HG03060 (cell line): ENCODE measurements around the gene STBD1.
"Not testable (repeated sequence)": the region's sequence is repeated elsewhere in the genome, so short reads cannot be mapped to it uniquely, and the experiment has no call there.

Source experiments
- ATAC-seq: cut with Tn5 transposase; IDR thresholded peaks from one replicate; pipeline ENCODE4 v1.9.1; 2021; ENCODE audit warnings: low read depth, moderate number of reproducible peaks; ENCODE audit not compliant: unreplicated experiment

The STBD1 gene

DNA sequence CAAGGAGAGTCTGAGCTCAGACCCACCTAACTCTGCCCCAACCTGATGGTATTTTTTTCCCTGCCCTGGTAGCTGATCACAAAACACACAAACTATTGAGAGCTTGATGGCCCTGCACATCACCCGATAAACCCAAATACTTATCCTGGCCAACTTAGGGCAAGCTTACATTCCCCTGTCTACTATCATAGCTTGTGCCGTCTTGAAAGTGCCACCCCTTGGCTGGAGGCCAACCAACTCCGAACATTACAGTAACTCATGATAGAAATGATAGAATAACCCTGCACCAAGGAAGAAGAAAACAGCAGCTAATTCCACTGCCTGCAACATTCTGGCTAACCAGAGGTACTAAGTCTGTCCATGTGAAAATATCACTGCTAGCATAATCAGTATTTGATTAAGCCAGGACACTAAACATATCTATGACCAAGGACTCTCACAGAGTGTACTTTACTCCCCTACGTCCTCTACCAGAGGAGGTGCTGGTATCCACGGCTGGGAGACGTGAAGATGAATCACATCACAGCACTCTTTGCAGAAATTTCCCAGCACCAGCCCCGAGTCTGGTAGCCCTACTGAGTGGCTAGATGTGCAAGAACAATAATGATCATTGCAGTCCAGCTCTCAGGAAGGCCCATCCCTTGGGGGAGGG is 8.9 kb downstream of the STBD1 start:
- ATAC-seq: no peak

DNA sequence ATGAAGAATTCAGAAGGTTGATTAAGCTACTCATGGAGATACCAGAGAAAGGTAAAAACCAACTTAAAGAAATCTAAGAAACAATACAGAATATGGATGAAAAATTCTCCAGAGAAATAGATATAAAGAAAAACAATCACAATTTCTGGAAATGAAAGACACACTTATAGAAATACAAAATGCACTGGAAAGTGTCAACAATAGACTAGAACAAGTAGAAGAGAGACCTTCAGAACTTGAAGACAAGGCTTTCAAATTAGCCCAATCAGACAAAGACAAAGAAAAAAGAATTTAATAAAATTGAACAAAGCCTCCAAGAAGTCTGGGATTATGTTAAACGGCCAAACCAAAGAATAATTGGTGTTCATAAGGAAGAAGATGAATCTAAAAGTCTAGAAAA is 9.6 kb downstream of the STBD1 start:
- no peak for ATAC-seq

DNA sequence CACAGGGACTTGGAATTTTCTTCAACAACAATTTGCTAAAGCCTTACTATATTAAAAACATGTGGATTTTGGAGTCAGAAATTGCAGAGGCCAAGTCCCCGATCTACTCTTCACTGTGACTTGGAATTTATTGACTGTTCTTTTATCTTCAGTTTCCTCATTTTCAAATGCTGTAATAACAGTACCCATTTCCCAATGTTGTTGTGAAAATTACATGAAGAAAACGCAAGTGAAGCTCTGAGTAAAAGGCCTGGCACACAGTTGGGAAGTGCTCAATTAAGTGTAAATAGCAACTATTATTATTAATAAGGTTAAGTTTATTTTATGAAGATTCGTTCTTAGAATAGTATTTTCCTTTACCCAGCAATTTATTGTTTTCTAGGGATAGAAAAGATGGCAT is 15.7 kb downstream of the STBD1 start:
- no peak for ATAC-seq

DNA sequence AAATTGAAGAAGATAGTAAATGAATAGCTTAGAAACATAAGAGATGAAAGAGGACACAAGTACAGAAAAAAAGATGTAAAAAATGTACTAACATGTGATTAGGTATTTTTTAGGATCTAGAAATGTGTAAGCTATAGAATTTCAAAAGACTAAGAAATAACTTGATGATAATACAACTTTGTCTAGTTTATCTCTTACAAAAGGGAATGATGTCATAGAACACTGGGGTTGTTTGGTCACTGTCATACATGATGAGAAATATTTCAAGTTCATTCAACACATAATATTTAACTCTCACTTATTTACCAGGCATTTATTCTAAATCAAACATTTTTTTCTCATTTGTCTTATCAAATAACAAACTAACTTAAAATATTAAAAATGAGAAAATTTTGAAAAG is 18.5 kb downstream of the STBD1 start:
- ATAC-seq: no peak

DNA sequence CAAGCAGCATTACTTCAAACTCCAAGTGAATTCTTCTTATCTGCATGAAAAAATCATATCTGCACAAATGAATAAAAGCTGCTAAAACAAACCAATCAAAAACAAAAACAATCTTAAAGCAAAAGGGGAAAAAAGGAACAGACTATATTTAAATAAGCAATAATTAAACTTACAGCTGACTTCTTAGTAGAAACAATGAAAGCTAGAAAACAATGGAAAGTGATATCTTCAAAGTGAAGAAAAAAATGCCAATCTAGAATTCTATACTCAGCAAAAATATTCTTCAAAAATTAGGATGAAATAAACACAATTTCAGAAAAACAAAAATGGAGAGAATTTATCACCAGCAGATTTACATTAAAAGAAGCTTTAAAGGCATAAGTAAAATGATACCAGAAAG is 20.0 kb downstream of the STBD1 start:
- ATAC-seq: no peak

DNA sequence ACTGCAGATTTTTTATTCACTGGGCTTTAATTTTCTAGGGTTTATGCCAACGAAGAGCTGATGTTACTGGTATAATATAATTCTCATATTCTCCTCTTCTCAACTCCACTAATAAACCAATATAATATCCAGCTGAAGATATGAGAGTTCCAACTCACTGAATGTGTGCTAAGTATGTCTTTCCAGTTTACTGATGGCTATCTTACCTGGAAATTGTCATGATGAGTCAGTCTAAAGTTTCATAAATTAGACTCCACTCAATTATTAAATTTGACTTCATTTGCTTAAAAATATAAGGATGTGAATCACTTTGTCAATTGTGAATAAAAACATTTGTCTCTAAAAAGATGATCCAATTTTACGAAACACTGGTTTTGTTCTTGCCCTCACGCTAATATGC is 28.4 kb downstream of the STBD1 start:
- ATAC-seq: no peak

DNA sequence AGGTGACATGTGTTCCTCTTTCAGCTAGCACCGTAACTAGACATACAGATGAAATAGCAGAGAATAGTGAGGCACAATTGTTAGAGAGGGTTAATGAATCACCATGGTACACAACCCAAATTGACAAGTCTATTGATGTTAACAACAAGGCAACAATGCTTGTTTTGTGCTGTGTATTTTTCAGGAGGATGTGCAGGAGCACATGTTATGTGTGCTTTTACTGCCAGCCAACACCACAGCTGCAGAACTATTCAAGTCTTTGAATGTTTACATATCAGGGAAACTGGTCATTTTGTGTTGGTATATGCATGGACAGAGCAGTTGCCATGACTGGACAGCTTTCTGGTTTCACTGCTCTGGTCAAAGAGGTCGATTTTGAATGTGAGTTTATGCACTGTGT is 32.8 kb downstream of the STBD1 start:
- no peak for ATAC-seq

DNA sequence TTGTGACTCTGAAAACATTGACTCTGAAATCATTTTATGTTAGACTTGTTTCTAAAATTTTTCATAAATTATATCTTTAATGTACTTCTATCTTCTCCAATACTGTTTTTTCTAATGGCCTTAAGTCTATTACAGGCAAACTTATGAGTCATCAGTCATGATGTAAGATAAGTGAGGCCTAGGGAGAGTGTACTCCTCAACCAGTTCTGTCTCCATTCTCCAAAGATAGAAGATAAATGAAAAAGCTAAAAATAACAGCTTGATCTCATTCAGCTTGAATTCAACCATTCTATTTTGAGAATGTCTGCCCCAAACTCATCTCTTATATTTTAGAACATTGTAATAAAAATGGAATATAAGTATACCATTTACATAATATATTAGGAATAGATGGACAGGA is 34.5 kb downstream of the STBD1 start:
- no peak for ATAC-seq

DNA sequence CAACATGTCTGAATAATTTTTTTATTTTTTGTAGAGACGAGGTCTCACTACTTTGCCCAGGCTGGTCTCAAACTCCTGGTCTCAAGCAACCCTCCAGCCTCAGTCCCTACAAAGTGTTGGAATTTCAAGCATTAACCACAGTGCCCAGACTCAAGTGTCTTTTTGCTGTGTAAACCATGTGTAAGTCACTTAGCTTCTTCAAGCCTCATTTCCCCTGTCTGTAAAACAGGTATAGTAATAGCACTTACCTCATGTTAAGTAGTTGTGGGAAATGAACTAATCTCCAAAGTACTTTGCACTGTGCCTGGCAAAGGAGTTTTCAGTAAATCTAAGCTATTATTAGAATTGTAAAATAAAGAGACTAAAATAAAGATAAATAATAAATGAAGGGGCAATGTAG is 35.7 kb downstream of the STBD1 start:
- ATAC-seq: no peak

DNA sequence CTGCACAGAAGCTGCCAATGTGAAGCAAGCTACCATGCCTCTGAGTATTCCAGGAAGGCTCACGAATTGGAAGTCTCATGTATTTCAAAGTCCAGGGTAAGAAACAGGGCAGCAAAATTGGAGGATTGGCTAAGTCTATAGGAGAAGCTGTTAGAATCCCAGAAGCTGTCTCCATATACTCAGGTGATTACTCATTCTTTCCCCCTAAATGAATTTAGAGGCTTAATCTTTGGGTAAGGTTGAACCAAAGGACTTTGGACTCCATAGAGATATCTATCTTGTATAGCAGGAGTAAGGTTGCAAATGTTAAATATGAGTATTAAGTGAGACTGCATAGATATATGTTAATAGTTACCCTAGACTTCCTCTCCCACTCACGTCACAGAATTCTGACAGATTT is 36.3 kb downstream of the STBD1 start:
- no peak for ATAC-seq

DNA sequence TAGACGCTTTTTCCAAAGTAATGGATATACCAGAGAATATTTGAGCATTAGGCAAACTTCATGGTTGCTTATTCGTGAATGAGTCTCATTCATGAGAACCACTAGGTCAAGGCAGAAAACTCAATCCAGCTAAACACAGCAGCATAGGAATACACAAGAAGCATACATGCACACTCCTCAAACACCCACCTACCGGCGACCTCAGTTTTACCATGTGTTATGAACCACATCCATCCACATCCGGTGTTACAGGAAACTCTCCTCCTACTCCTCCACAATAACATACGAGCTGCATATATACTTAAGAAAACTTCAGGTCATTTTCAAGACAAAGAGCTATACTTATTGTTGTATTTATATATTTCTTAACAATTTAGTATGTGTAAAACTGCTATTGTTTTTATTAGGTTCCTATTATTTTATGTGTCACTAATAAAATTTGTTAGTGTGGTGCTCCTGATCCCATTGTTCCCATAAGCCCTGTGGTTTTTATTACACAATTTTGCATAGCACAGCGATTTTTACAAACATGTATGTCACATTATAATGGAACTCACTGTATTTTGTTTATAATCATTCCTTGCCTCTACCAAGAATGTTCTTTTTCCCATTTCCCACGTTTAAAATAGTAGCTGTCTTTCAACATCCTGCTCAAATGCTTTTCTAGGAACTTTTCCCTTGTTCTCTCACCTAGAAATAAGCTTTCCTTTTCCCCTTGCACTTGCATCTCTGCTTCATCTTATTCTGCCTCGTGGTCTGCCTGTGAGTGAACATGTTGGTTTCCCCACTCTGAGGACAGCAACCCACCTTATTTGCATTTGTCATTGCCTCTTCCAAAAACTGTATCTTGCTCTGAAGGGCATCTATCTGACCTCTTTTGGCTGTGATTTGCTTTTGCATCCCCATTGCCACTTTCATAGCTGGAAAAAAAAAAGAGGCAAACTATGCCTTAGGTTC is 48.3 kb downstream of the STBD1 start:
- no peak for ATAC-seq

DNA sequence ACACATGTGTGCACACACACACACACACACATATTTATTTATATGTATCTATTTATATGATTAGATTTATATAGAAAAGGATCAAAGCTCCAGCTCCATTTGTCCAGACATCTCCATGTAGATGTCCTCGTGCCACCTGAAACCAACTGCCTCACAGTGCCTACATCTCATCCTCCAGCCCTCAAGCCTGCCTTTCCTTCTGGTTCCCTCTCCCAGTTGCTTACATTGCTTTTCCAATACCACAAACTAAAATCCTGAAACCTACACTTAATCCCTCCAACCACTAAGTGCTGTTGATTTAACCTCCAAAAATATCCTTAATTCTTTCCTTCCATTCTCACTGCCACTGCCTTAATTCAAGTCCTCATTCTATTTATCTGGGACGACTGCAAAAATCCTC is 51.4 kb downstream of the STBD1 start:
- no peak for ATAC-seq

DNA sequence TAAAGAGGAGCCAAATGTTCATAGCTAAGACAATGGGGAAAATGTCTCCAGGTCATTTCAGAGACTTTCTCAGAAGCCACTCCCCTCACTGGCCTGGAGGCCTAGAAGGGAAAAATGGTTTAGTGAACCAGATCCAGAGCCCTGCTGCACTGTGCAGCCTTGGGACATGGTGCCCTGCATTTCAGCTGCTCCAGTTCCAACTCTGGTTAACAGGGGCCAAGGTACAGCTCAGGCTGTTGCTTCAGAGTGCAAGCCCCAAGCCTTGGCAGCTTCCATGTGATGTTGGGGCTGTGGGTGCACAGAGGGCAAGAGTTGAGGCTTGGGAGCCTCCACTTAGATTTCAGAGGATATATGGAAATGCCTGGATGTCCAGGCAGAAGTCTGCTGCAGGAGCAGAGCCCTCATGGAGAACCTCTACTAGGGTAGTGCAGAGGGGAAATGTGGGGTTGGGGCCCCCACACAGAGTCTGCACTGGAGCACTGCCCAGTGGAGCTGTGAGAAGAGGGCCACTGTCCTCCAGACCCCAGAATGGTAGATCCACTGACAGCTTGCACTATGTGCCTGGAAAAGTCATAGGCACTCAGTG is 53.4 kb downstream of the STBD1 start:
- not testable (repeated sequence) for ATAC-seq
